ENCODE data around the gene MFN2.

DNA sequence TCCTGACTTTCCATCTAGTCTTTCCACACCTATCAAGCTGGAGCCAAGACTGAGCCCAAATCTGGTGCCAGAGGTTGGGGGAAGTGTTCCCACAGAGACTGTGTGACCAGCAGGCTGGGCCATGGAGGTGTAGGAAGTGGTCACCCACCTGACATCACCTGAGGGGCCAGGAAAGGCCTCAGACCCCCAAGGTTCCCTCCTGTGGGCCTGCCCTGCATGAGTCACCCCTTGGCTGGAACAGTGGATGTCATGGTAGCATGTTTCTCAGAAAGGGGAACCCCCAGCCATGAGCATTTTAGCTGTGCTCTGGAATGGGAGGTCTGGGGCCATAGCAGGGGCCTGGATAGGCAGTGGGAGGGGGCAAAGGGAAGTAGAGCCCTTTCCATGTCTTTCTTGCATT is 77.1 kb downstream of the MFN2 start:
- TF ChIP-seq, protein P1, sequence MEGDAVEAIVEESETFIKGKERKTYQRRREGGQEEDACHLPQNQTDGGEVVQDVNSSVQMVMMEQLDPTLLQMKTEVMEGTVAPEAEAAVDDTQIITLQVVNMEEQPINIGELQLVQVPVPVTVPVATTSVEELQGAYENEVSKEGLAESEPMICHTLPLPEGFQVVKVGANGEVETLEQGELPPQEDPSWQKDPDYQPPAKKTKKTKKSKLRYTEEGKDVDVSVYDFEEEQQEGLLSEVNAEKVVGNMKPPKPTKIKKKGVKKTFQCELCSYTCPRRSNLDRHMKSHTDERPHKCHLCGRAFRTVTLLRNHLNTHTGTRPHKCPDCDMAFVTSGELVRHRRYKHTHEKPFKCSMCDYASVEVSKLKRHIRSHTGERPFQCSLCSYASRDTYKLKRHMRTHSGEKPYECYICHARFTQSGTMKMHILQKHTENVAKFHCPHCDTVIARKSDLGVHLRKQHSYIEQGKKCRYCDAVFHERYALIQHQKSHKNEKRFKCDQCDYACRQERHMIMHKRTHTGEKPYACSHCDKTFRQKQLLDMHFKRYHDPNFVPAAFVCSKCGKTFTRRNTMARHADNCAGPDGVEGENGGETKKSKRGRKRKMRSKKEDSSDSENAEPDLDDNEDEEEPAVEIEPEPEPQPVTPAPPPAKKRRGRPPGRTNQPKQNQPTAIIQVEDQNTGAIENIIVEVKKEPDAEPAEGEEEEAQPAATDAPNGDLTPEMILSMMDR (IDR thresholded peaks at IDR 0.05; ENCODE audit: low read depth, low read length, missing input control) = no peak
- TF ChIP-seq RAD21 (IDR thresholded peaks at IDR 0.05) = no peak

Data from liver (tissue), 3 donors.